ENCODE data around the gene ACP7.

The ACP7 gene

GRCh38 chr19:39150807-39151600 lies 66.8 kb downstream of the ACP7 start:
- DNase-seq = no peak

- no peak for DNase-seq
These were observed 67.9 kb downstream of the ACP7 start for GRCh38 chr19:39152066-39152465.

DNA sequence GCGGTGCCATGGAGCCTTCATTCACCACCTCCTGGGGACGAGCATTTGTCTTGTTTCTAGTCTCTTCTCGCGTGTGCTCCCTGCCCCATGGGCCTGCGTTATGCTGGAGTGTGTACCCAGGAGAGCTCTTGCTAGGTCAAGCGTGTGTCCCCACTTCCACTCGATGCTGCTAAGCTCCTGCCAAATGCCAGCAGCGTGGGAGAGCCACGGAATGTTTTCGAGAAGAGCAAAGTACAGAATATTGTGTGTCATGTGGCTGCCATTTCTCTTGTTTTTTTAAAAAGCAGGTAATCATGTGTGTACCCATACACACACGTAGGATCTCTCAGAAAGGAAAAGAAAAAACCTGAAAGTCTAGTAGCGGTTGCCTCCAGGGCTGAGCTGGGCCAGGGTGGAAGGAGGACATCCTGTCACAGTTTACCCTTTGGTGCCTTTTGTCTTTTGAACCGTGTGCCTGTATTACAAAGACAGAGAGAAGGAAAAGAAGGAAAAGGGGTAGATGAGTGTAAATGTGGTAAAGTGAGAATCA lies 70.0 kb downstream of the ACP7 start:
- no peak for DNase-seq

DNA sequence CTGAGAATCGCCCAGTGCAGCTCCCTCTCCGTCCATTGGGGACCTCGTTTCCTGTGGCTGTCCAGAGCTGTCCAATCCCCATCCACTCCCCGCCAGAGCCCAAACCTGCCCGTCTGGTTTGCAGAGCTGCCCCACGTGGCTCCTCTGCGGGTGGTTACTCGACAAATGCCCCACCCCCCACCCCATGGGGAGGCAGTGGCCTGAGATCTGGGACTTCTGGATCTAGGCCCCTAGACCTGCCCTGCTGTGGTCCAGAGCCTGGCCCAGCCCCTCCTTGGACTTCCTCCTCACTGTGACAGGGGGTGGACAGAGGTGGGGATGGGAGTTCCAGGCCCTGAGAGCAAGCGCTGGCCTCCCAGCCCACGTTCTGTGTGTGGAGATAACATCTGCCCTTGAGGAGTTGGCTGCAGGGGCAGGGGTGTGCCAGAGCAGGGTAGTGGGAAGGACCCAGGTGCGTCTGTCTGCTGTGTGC lies 70.5 kb downstream of the ACP7 start:
- DNase-seq = no peak

GRCh38 chr19:39155114-39155700 lies 71.0 kb downstream of the ACP7 start:
- no peak for DNase-seq

DNA sequence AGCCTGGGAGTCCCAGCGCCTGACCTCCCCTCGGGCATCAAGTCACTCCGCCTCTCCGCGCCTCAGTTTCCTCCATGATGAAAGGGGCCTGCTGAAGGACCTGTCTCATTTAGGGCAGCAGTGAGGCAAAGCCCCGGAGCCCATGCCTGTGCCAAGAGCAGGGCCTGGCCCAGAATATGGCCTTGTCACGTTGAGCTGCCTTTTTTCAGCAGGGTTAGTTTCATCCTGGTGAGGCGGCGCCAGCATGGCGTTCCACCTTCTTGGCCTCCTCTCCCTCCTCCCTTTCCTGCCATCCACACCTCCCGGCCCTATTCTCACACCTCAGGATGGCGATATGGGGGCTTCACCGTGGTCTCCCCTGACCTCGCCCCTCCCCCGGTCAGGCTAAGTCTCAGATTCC lies 71.6 kb downstream of the ACP7 start:
- no peak for DNase-seq

GRCh38 chr19:39156326-39157230 lies 72.4 kb downstream of the ACP7 start:
- peak in 1 of 2 experiments; percentile 5 for DNase-seq

DNA sequence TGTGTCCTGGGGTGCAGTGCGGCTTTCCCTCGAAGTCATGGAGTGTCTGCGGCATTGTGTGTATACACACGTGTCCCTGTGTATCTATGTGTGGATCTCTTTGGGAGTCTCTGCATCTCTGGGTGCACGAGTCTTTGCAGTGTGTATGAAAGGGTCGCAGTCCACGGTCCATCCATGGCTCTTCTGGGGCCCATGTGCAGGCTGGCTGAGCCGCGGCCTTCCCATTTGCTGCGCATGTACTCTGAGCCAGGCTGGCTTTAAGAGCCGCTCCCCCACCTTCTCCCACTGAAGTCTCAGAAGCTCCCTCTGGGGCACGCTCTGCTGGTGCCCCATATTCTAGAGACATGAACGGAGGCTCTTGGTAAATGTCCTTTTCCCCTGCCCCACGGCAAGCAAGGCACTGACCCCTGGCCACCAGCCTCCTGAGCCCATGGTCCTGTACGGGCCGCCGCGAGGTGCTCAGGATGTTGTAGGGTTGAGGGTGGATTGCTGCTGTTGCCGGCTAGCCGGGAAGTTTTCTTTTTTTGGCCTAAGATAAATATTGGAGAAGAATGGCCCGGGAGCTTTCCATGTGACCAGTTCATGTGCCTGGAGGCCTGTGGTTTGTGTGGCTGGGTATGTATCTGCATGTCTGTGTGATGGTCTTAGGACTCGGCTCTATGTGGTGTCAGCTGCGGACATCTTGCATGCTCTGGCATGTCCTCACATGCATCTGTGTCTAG lies 73.3 kb downstream of the ACP7 start:
- DNase-seq = no peak

DNA sequence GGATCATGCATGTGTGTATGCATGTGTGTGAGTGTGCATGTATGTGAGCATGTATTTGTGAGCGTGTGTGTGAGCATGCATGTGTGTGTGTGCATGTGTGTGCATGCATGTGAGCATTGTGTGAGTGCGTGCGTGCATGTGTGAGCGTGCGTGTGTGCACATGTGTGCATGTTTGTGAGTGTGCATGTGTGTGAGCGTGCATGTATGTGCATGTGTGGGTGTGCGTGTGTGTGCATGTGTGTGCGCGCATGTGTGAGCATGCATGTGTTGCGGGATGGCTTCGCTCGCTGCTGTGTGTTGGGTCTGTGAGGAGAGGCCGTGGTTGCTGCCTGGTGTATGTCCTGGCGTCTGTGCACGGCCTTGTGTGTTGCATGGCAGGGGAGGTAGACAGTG lies 73.8 kb downstream of the ACP7 start:
- DNase-seq = no peak

GRCh38 chr19:39158646-39159260 lies 74.6 kb downstream of the ACP7 start:
- no peak for DNase-seq

GRCh38 chr19:39160523-39160861 lies 76.3 kb downstream of the ACP7 start:
- DNase-seq = no peak

Data from stimulated activated CD4-positive, alpha-beta T cell treated with anti-CD3 and anti-CD28 coated beads, Interleukin-4, amount 100 ng/mL, for 4 hours (primary cell).